ENCODE results near the gene SLC22A1.
"Not testable (repeated sequence)": the region's sequence is repeated elsewhere in the genome, so short reads cannot be mapped to it uniquely, and the experiment has no call there.

SLC22A1 gene

GRCh38 chr6:160125105-160125504 is 3.5 kb downstream of the SLC22A1 start:
- DNase-seq, result not testable (repeated sequence)

GRCh38 chr6:160127270-160128124 is 5.9 kb downstream of the SLC22A1 start:
- DNase-seq, result no peak

- DNase-seq, result no peak
Observed at GRCh38 chr6:160128125-160128683, 6.6 kb downstream of the SLC22A1 start.

- DNase-seq, result no peak
Observed at GRCh38 chr6:160128879-160129516, 7.4 kb downstream of the SLC22A1 start.

- no peak for DNase-seq
Observed at GRCh38 chr6:160129881-160130615, 8.4 kb downstream of the SLC22A1 start.

- DNase-seq, result no peak
Observed at GRCh38 chr6:160130729-160131484, 9.3 kb downstream of the SLC22A1 start.

- no peak for DNase-seq
Observed at GRCh38 chr6:160131636-160132296, 10.2 kb downstream of the SLC22A1 start.

GRCh38 chr6:160132297-160132637 is 10.7 kb downstream of the SLC22A1 start:
- DNase-seq, result no peak

GRCh38 chr6:160132776-160133338 is 11.2 kb downstream of the SLC22A1 start:
- DNase-seq, result no peak

- no peak for DNase-seq
Observed at GRCh38 chr6:160133441-160134336, 12.1 kb downstream of the SLC22A1 start.

- DNase-seq, result not testable (repeated sequence)
Observed at GRCh38 chr6:160134337-160134751, 12.7 kb downstream of the SLC22A1 start.

GRCh38 chr6:160134779-160135547 is 13.3 kb downstream of the SLC22A1 start:
- no peak for DNase-seq

GRCh38 chr6:160135907-160136655 is 14.5 kb downstream of the SLC22A1 start:
- DNase-seq, result no peak

GRCh38 chr6:160137130-160137988 is 15.7 kb downstream of the SLC22A1 start:
- DNase-seq, result no peak

GRCh38 chr6:160137989-160138835 is 16.6 kb downstream of the SLC22A1 start:
- peak; percentile 4 for DNase-seq

- no peak for DNase-seq
Observed at GRCh38 chr6:160138839-160139419, 17.3 kb downstream of the SLC22A1 start.

GRCh38 chr6:160139420-160139851 is 17.8 kb downstream of the SLC22A1 start:
- DNase-seq, result no peak

All from DMS 273 treated with DMSO at 0.1 percent for 48 hours (cell line).